Heart right ventricle (tissue), 16 donors: ENCODE measurements around the gene SH3RF3. TPM values are rescaled to one million over a fixed set of nuclear protein-coding genes. Genes with fewer than 3 reads are reported as not detected.

Source experiments
- ATAC-seq, 8 donors: fragments of 200-7000 bp; cut with Tn5 transposase; one replicate each; pipeline ENCODE4 v1.9.1; 2020; ENCODE audit warnings: mild to moderate bottlenecking in 8 of 8, moderate library complexity in 8 of 8, moderate number of reproducible peaks in 1 of 8
- DNase-seq, 2 donors: peaks; one replicate each; pipeline ENCODE4 v3.0.0-alpha.2; 2020
- H3K27ac ChIP-seq, 10 donors: fragments of 200-600 bp; sonication (generic) in 2 of 10; one replicate each; pipeline versions ENCODE4 v1.5.0 to v1.8.0; 2020 to 2022; ENCODE audit warnings: mild to moderate bottlenecking in 3 of 10
- H3K27me3 ChIP-seq, 7 donors: fragments of 200-600 bp; one replicate each; pipeline ENCODE4 v1.8.0; 2021 to 2022; ENCODE audit warnings: mild to moderate bottlenecking in 2 of 7
- H3K36me3 ChIP-seq, 9 donors: fragments of 200-600 bp; sonication (generic) in 1 of 9; one replicate each; pipeline versions ENCODE4 v1.5.0 to v1.8.0; 2020 to 2022; ENCODE audit warnings: mild to moderate bottlenecking in 2 of 9
- H3K4me1 ChIP-seq, 9 donors: fragments of 200-600 bp; sonication (generic) in 1 of 9; one replicate each; pipeline versions ENCODE4 v1.5.0 to v1.8.0; 2020 to 2022; ENCODE audit warnings: mild to moderate bottlenecking in 4 of 9
- H3K4me3 ChIP-seq, 10 donors: fragments of 200-600 bp; sonication (generic) in 2 of 10; one replicate each; pipeline versions ENCODE4 v1.5.0 to v1.8.0; 2020 to 2022; ENCODE audit warnings: mild to moderate bottlenecking in 7 of 10, moderate library complexity in 2 of 10
- H3K9me3 ChIP-seq, 11 donors: fragments of 200-600 bp in 10 of 11; sonication (generic) in 2 of 11; one replicate each; pipeline versions ENCODE4 v1.5.0 to v1.8.0; 2013 to 2022; ENCODE audit warnings: mild to moderate bottlenecking in 2 of 11, control low read depth in 1 of 11, moderate library complexity in 1 of 11
- WGBS, 2 donors: extraction: QIAGEN DNeasy Blood & Tissue Kit; methylation state at CpG; one replicate each; pipeline ENCODE4 v1.1.7; 2013; ENCODE audit warnings: inconsistent platforms in 1 of 2; 5-methylcytosine and 5-hydroxymethylcytosine counted together
- intact Hi-C, 10 donors: fragments of 100-400 bp; cut with DNase I; formaldehyde crosslinking; loops; one replicate each; pipeline versions ENCODE4 v1.11.1 to v1.14.2; 2022
- polyA plus RNA-seq, 2 donors: library from polyadenylated mRNA; stranded (reverse); fragments of 200-250 nt; gene quantifications; one replicate each; pipeline ENCODE4 v1.2.3, GENCODE V29; 2013
- total RNA-seq, 10 donors: library from RNA; stranded (reverse); fragmentation: NEBNext Ultra II Directional in 3 of 10; extraction: Animal tissue kit (Norgen Biotek cat#: 25700) in 3 of 10; gene quantifications; one replicate each; pipeline versions ENCODE4 v1.2.1 to v1.2.4, GENCODE V29; 2021 to 2023
- TF ChIP-seq, protein P1 (sequence below), 9 donors: fragments of 200-600 bp; sonication (generic) in 2 of 9; IDR thresholded peaks; one replicate each; pipeline versions ENCODE4 v1.5.0 to v1.8.0; 2021 to 2022; ENCODE audit warnings: antibody characterized with exemption in 9 of 9, mild to moderate bottlenecking in 5 of 9, moderate library complexity in 1 of 9
- donor health status: Arrhythmogenic right ventricular cardiomyopathy.
- donor health status: ischemic (EF 13 %, LVEDD 7.1; RV severe dilation, severe dysfunction).
- donor health status: healthy with polysubstance abuse.
- donor health status: DM: no; HTN: yes; CAD: no.
- donor health status: DM: no; HTN: no; CAD: no.
- donor health status: ischemic (EF 25% LVEDD 6.9; RV normal size, moderate dysfunction).
- donor health status: ischemic (EF 25% LVEDD 5.7; RV mildly dilated, moderate dysfunction).
- donor health status: healthy.
- donor health status: DM: yes; HTN: yes; CAD: no.
- donor health status: Ischemic cardiomyopathy.
- donor health status: ischemic (EF 35%, LVEDD 5.7; RV mildly dilated, moderate dysfunction).
- donor health status: nonischemic (EF 11% LVEDD 7.7; RV severe dilation, severe dysfunction).
- donor health status: DM: yes; HTN: yes; CAD: no.
- donor health status: PGD.
- donor health status: ischemic (EF 29% LVEDD 5.4; RV normal size, mild dysfunction).
- donor health status: nonischemic (EF 23%, LVEDD 6.1; RV moderate dilation, normal function).

Gene SH3RF3
- total and polyA plus RNA-seq, 12 donors: 5.0 to 11.5 (median 8.6) TPM

DNA sequence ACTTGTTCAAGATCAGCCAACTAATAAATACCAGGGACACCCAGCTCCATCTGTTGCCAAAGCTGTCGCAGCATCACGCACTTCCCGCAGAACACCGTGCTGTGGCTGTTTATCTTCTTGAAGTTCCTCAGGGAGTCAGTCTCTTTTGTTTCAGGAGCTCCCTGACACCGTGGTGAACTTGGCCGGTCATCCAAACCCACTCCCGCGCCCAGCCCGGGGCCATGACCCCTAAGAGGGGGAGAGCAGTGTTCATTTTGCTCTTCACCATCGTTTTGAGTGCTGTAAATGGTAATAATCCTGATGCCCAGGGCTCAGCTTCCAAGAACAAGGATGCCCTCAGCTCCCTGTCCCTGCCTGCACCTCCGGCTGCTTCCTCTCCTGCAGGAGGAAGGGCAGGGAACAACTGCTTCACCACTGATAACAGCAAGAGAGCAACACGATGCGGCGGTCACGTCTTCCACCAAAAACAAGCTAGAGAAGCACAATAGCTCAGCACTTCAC, 353.4 kb downstream of the SH3RF3 start:
- TF ChIP-seq, protein P1, sequence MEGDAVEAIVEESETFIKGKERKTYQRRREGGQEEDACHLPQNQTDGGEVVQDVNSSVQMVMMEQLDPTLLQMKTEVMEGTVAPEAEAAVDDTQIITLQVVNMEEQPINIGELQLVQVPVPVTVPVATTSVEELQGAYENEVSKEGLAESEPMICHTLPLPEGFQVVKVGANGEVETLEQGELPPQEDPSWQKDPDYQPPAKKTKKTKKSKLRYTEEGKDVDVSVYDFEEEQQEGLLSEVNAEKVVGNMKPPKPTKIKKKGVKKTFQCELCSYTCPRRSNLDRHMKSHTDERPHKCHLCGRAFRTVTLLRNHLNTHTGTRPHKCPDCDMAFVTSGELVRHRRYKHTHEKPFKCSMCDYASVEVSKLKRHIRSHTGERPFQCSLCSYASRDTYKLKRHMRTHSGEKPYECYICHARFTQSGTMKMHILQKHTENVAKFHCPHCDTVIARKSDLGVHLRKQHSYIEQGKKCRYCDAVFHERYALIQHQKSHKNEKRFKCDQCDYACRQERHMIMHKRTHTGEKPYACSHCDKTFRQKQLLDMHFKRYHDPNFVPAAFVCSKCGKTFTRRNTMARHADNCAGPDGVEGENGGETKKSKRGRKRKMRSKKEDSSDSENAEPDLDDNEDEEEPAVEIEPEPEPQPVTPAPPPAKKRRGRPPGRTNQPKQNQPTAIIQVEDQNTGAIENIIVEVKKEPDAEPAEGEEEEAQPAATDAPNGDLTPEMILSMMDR (IDR thresholded peaks at IDR 0.05): no peak
- DNase-seq (no peak), ATAC-seq (peak in 7 of 8 donors; percentile 14 to 63 (median 57))
- H3K36me3 ChIP-seq: no peaks in the 10 kb centered on the region
- H3K27me3 ChIP-seq: no peaks in the 10 kb centered on the region
- 21 to 26% methylated on average over 15 of the region's 15 CpGs for WGBS, 2 donors
- H3K27ac ChIP-seq: peak overlapping the region in 7 of 10 donors; percentile 13 to 77 (median 54)
- intact Hi-C loops: loop anchor here in 1 of 10 donors (10.0 kb wide), 1 partner anchor 218 kb away; no protein-coding TSS in a partner anchor
- no peaks in the 10 kb centered on the region for H3K9me3 ChIP-seq
- H3K4me3 ChIP-seq: peak overlapping the region in 1 of 10 donors; percentile 7
- peaks cover 19 to 50% (median 37%) of the 10 kb centered on the region in 9 donors for H3K4me1 ChIP-seq

DNA sequence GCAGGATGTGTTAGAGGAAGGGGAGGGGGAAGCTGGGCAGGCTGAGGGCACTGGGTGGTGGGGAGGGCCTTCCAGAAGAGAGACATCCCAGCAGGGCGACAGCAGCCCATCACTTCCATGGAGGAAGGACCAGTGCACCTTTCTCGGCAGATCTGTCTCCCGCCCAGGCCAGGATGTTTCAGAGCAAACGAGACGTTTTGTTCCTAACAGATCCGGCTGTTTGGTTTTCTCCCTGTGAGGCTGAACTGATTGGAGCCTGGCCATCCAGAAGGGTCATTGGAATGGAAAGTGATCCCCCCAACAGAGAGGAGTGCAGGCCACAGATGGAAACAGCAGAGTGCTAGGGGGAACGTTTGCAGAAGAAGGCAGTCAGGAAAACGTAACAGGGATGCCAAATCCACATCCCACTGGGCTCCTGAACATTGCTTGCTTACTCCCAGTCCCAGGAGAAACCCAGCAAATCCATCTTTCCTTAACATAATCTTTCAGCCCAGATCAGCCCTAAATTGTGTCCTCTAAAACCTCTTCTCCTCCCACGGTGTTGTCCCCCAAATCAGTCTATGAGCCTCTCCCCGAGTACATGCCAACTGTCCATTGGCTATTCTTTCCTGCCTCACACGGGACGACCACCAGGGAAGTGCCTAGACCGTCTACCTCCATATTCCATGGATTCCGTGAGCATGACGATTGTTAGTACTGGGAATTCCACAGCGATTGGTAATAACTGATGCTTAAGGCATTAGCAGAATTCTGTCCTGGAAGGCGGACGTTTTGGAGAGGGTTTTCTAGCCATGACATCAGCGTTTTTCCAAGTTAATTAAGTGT, 357.9 kb downstream of the SH3RF3 start:
- 85 to 88% methylated on average over 19 of the region's 19 CpGs for WGBS, 2 donors
- Histone ChIP-seq H3K9me3 (no peaks in the 10 kb centered on the region), H3K27ac (no peak overlapping the region), H3K36me3 (peaks cover 0 to 8% (median 0%) of the 10 kb centered on the region in 9 donors), H3K4me3 (no peak overlapping the region), H3K27me3 (no peaks in the 10 kb centered on the region), H3K4me1 (peaks cover 15 to 22% (median 20%) of the 10 kb centered on the region in 9 donors)
- no peak for ATAC-seq
- DNase-seq: no peak
- intact Hi-C loops: loop anchor here in 1 of 10 donors (10.0 kb wide), 1 partner anchor 222 kb away; no protein-coding TSS in a partner anchor
- TF ChIP-seq, protein P1 (IDR thresholded peaks at IDR 0.05): no peak

DNA sequence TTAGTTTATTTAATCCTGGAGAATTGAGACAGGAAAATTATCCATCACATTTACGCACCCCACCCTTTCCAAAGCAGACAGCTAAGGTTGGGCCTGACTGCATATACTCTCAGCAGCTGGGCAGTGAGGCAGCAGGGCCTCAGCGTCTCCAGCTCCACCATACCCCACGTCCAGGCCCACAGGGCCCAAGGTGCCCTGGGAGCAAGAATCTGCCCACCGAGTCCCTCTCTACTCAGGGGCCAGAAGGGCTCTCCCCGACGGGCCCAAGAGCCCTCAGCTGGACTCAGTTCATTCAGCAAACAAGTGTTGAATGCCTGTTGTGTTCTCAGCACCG, 358.5 kb downstream of the SH3RF3 start:
- Histone ChIP-seq H3K36me3 (peaks cover 0 to 14% (median 0%) of the 10 kb centered on the region in 9 donors), H3K27me3 (no peaks in the 10 kb centered on the region), H3K4me3 (no peak overlapping the region), H3K4me1 (peaks cover 11 to 17% (median 14%) of the 10 kb centered on the region in 9 donors), H3K27ac (no peak overlapping the region), H3K9me3 (no peaks in the 10 kb centered on the region)
- intact Hi-C loops: loop anchor here in 1 of 10 donors (10.0 kb wide), 1 partner anchor 223 kb away; no protein-coding TSS in a partner anchor
- ATAC-seq (no peak), DNase-seq (no peak)
- TF ChIP-seq, protein P1 (IDR thresholded peaks at IDR 0.05): no peak
- WGBS, 2 donors: 92 to 93% methylated on average over 7 of the region's 7 CpGs

DNA sequence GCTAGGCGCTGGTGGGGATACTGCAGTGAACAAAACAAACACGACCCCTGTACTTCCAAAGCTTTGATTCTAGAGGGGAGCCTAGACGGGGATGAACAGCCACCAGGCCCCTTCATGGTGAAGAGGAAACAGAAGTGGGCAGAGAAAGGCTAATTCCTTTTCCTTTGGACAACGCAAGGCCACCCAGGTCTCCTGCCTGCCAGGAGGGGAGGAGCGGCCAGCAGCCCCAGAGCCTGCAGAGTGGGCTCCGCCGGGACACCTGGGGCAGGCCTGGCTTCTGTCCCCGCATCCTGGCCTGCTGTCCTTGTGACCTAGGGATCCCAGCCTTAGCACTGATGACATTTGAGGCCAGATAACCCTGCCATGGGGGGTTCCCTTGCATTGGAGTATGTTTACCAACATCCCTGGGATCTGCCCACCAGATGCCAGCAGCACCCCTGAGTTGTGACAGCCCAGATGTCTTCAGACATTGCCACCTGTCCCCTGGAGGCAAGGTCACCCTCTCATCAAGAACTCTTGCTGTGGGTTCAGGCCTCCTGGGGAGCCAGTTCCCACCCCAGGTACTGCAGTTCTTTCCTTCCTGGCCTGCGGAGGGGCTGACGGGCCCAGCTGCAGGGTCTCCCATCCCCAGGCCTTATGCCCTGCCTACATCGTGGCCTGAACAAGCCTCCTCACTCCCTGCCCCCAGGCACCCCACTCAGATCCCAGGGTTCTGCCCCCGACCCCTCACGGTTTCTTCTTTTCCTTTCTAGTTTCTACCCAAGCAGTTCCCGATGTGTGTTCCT, 359.1 kb downstream of the SH3RF3 start:
- Histone ChIP-seq H3K9me3 (no peaks in the 10 kb centered on the region), H3K27ac (no peak overlapping the region), H3K4me1 (peaks cover 5 to 11% (median 9%) of the 10 kb centered on the region in 9 donors), H3K36me3 (peaks cover 0 to 20% (median 0%) of the 10 kb centered on the region in 9 donors), H3K27me3 (no peaks in the 10 kb centered on the region), H3K4me3 (no peak overlapping the region)
- DNase-seq (no peak), ATAC-seq (no peak)
- TF ChIP-seq, protein P1 (IDR thresholded peaks at IDR 0.05): no peak
- WGBS, 2 donors: 96 to 98% methylated on average over 14 of the region's 14 CpGs
- intact Hi-C loops: loop anchor here in 1 of 10 donors (10.0 kb wide), 1 partner anchor 223 kb away; no protein-coding TSS in a partner anchor
